HepG2 (cell line): ENCODE results near the gene TRPT1. TPM values are rescaled to one million over a fixed set of nuclear protein-coding genes. Genes with fewer than 3 reads are reported as not detected.

ENCODE experiments used
- AHR ChIP-seq: IDR thresholded peaks from 2 replicates; pipeline ENCODE4 v1.6.1; 2018; ENCODE audit warnings: missing genetic modification reagents, missing compliant biosample characterization
- EEA1 ChIP-seq: sonication (generic); formaldehyde crosslinking; IDR thresholded peaks from 2 replicates; pipeline ENCODE4 v1.5.1; 2020; ENCODE audit warnings: mild to moderate bottlenecking, missing genetic modification reagents, borderline replicate concordance
- FLYWCH1 ChIP-seq: sonication (generic); formaldehyde crosslinking; IDR thresholded peaks from 2 replicates; pipeline ENCODE4 v1.8.1; 2023; ENCODE audit warnings: mild to moderate bottlenecking, missing genetic modification reagents
- HDAC2 ChIP-seq: sonication (generic); formaldehyde crosslinking; IDR thresholded peaks from 2 replicates; pipeline ENCODE4 v1.4.0; 2020; ENCODE audit warnings: missing genetic modification reagents
- MTA3 ChIP-seq: sonication (generic); formaldehyde crosslinking; IDR thresholded peaks from 2 replicates; pipeline ENCODE4 v1.4.0; 2020; ENCODE audit warnings: missing genetic modification reagents
- NR2F6 ChIP-seq, 2 experiments: IDR thresholded peaks; 2 replicates each; pipeline ENCODE4 v1.6.1; 2016; ENCODE audit warnings: antibody characterized with exemption in 1 of 2, mild to moderate bottlenecking in 1 of 2
- SMAD3 ChIP-seq: sonication (generic); formaldehyde crosslinking; IDR thresholded peaks from 2 replicates; pipeline ENCODE4 v1.4.0; 2020; ENCODE audit warnings: missing genetic modification reagents
- TP53 ChIP-seq: sonication (generic); formaldehyde crosslinking; conservative IDR thresholded peaks from 2 replicates; pipeline ENCODE4 v1.4.0; 2020; ENCODE audit warnings: missing genetic modification reagents
- WIZ ChIP-seq: sonication (generic); formaldehyde crosslinking; IDR thresholded peaks from 2 replicates; pipeline ENCODE4 v1.5.1; 2020; ENCODE audit warnings: mild to moderate bottlenecking, missing genetic modification reagents
- ZKSCAN5 ChIP-seq: sonication (generic); formaldehyde crosslinking; IDR thresholded peaks from 2 replicates; pipeline ENCODE4 v1.5.1; 2020; ENCODE audit warnings: mild to moderate bottlenecking, missing genetic modification reagents
- ZNF3 ChIP-seq: IDR thresholded peaks from 2 replicates; pipeline ENCODE4 v1.7.0; 2017; ENCODE audit warnings: inconsistent platforms
- ZNF382 ChIP-seq: sonication (generic); formaldehyde crosslinking; IDR thresholded peaks from 2 replicates; pipeline ENCODE4 v1.5.0; 2020; ENCODE audit warnings: missing genetic modification reagents, mild to moderate bottlenecking, borderline replicate concordance
- ZNF431 ChIP-seq: sonication (generic); formaldehyde crosslinking; IDR thresholded peaks from 2 replicates; pipeline ENCODE4 v1.9.0; 2022; ENCODE audit warnings: missing genetic modification reagents, low read depth, mild to moderate bottlenecking, borderline replicate concordance
- ZNF546 ChIP-seq: sonication (generic); formaldehyde crosslinking; conservative IDR thresholded peaks from 2 replicates; pipeline ENCODE4 v1.8.1; 2023; ENCODE audit warnings: mild to moderate bottlenecking, missing genetic modification reagents
- ZNF780A ChIP-seq: sonication (generic); formaldehyde crosslinking; IDR thresholded peaks from 2 replicates; pipeline ENCODE4 v1.8.0; 2022; ENCODE audit warnings: mild to moderate bottlenecking, missing genetic modification reagents, moderate library complexity
- polyA plus RNA-seq, 8 experiments: library from polyadenylated mRNA; depleted of rRNA in 3 of 8; stranded (reverse) in 7 of 8; unstranded in 1 of 8; fragments of >200 nt; fragmentation: Illumina TruSeq in 4 of 8; extraction: Trizol in 4 of 8; gene quantifications; 2 replicates each; pipeline versions ENCODE4 v1.2.1 to v1.2.3, GENCODE V29; 2011 to 2016; ENCODE audit warnings: low read depth in 4 of 8, missing spikeins in 1 of 8, mixed read lengths in 1 of 8; ENCODE audit not compliant: insufficient read depth in 1 of 8
- total RNA-seq, 5 experiments: library from RNA; depleted of rRNA; stranded (reverse); fragments of >200 nt; fragmentation: Illumina TruSeq; extraction: Trizol; gene quantifications; 2 replicates each; pipeline ENCODE4 v1.2.3, GENCODE V29; 2016; ENCODE audit warnings: low read depth in 1 of 5
- TF ChIP-seq, protein P1 (sequence below): sonication (generic); formaldehyde crosslinking; IDR thresholded peaks from 2 replicates; pipeline ENCODE4 v1.4.0; 2020; ENCODE audit warnings: low read depth, missing genetic modification reagents
- TF ChIP-seq, protein P2 (sequence below): sonication (generic); formaldehyde crosslinking; IDR thresholded peaks from 2 replicates; pipeline ENCODE4 v1.4.0; 2020; ENCODE audit warnings: missing genetic modification reagents, mild to moderate bottlenecking, borderline replicate concordance
- TF ChIP-seq, protein P3 (sequence below): IDR thresholded peaks from 2 replicates; pipeline ENCODE4 v1.6.1; 2016; ENCODE audit warnings: missing biosample characterization, missing genetic modification reagents, low read depth
- TF ChIP-seq, protein P4 (sequence below): sonication (generic); formaldehyde crosslinking; conservative IDR thresholded peaks from 2 replicates; pipeline ENCODE4 v1.8.0; 2022; ENCODE audit warnings: missing genetic modification reagents
- TF ChIP-seq, protein P5 (sequence below): sonication (generic); formaldehyde crosslinking; IDR thresholded peaks from 2 replicates; pipeline ENCODE4 v1.8.1; 2023; ENCODE audit warnings: mild to moderate bottlenecking, inconsistent platforms, moderate library complexity, missing genetic modification reagents, borderline replicate concordance

TRPT1 gene
- total and polyA plus RNA-seq, 2 of the 13 experiments (the other 11 are each of a cell fraction or from before 2014, with no cell fraction given): 24.8 to 40.7 TPM

DNA sequence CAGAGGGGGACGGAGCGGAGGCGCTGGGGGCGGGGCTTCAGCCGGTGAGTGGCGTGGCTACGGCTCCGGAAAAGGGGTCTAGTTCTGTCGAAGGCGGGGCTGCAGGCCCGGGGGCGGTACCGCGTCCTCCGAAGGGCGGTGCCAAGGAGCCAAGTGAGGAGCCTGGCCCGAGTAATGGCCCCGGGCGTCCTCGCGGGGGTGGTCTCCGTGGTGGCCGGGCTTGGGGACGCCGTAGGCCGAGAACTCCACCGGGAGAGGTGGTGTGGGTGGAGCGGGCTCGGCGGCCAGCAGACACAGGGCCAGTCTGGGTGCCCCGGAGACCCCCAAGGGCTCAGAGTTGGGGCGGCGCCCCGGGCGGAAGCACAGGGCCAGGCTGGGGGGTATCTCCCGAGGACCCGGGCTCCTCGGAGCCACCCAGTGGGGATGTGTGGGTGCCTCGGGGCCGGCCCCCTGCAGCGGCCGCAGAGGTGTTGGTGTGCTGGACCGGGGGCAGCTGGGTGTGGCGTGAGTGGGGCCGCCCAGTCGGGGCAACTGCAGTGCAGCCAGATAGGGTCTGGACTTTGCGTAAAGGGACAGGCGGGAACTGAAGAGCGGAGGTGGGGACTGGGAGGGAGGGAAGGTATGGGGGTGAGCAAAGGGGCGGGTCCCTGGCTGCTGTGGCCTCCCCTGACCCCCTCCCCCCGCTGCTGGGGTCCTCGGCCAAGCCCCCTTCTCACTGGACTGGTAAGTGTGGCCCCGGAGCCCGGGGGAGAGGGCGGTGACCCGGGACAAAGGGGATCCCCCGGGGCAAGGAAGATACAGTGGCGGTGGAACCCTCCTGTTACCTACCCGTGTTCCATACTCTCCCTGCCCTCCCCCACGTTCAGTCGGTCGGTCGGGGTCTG is 15.7 kb upstream of the TRPT1 start (continued):
- TF ChIP-seq, protein P1, sequence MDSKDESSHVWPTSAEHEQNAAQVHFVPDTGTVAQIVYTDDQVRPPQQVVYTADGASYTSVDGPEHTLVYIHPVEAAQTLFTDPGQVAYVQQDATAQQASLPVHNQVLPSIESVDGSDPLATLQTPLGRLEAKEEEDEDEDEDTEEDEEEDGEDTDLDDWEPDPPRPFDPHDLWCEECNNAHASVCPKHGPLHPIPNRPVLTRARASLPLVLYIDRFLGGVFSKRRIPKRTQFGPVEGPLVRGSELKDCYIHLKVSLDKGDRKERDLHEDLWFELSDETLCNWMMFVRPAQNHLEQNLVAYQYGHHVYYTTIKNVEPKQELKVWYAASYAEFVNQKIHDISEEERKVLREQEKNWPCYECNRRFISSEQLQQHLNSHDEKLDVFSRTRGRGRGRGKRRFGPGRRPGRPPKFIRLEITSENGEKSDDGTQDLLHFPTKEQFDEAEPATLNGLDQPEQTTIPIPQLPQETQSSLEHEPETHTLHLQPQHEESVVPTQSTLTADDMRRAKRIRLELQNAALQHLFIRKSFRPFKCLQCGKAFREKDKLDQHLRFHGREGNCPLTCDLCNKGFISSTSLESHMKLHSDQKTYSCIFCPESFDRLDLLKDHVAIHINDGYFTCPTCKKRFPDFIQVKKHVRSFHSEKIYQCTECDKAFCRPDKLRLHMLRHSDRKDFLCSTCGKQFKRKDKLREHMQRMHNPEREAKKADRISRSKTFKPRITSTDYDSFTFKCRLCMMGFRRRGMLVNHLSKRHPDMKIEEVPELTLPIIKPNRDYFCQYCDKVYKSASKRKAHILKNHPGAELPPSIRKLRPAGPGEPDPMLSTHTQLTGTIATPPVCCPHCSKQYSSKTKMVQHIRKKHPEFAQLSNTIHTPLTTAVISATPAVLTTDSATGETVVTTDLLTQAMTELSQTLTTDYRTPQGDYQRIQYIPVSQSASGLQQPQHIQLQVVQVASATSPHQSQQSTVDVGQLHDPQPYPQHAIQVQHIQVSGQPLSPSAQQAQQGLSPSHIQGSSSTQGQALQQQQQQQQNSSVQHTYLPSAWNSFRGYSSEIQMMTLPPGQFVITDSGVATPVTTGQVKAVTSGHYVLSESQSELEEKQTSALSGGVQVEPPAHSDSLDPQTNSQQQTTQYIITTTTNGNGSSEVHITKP (CRISPR knock-in tag): no peak
- TF ChIP-seq, protein P2, sequence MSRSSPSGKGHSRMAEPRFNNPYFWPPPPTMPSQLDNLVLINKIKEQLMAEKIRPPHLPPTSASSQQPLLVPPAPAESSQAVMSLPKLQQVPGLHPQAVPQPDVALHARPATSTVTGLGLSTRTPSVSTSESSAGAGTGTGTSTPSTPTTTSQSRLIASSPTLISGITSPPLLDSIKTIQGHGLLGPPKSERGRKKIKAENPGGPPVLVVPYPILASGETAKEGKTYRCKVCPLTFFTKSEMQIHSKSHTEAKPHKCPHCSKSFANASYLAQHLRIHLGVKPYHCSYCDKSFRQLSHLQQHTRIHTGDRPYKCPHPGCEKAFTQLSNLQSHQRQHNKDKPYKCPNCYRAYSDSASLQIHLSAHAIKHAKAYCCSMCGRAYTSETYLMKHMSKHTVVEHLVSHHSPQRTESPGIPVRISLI (CRISPR knock-in tag): no peak
- TF ChIP-seq ZNF431 (no peak), EEA1 (CRISPR knock-in tag) (no peak), ZNF780A (no peak), NR2F6 (IDR thresholded peaks at IDR 0.05) (no peak), NR2F6 (CRISPR knock-in tag; IDR thresholded peaks at IDR 0.05) (no peak; the same call in 1 of the 2 replicates), ZNF546 (CRISPR knock-in tag) (no peak), MTA3 (CRISPR knock-in tag) (no peak), TP53 (CRISPR knock-in tag) (no peak), FLYWCH1 (CRISPR knock-in tag) (no peak), SMAD3 (CRISPR knock-in tag) (no peak), WIZ (CRISPR knock-in tag) (no peak), HDAC2 (no peak), ZNF3 (CRISPR knock-in tag) (no peak), ZNF382 (CRISPR knock-in tag) (no peak), ZKSCAN5 (CRISPR knock-in tag) (no peak), AHR (CRISPR knock-in tag) (no peak; the same call in none of the 2 replicates)
- TF ChIP-seq, protein P3, sequence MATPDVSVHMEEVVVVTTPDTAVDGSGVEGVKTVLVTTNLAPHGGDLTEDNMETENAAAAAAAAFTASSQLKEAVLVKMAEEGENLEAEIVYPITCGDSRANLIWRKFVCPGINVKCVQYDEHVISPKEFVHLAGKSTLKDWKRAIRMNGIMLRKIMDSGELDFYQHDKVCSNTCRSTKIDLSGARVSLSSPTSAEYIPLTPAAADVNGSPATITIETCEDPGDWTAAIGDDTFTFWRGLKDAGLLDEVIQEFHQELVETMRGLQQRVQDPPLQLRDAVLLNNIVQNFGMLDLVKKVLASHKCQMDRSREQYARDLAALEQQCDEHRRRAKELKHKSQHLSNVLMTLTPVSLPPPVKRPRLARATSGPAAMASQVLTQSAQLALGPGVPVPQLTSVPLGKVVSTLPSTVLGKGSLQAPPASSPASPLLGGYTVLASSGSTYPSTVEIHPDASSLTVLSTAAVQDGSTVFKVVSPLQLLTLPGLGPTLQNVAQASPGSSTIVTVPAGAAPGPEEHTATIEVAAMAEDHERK: no peak
- TF ChIP-seq, protein P4, sequence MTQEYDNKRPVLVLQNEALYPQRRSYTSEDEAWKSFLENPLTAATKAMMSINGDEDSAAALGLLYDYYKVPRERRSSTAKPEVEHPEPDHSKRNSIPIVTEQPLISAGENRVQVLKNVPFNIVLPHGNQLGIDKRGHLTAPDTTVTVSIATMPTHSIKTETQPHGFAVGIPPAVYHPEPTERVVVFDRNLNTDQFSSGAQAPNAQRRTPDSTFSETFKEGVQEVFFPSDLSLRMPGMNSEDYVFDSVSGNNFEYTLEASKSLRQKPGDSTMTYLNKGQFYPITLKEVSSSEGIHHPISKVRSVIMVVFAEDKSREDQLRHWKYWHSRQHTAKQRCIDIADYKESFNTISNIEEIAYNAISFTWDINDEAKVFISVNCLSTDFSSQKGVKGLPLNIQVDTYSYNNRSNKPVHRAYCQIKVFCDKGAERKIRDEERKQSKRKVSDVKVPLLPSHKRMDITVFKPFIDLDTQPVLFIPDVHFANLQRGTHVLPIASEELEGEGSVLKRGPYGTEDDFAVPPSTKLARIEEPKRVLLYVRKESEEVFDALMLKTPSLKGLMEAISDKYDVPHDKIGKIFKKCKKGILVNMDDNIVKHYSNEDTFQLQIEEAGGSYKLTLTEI (CRISPR knock-in tag): no peak
- TF ChIP-seq, protein P5, sequence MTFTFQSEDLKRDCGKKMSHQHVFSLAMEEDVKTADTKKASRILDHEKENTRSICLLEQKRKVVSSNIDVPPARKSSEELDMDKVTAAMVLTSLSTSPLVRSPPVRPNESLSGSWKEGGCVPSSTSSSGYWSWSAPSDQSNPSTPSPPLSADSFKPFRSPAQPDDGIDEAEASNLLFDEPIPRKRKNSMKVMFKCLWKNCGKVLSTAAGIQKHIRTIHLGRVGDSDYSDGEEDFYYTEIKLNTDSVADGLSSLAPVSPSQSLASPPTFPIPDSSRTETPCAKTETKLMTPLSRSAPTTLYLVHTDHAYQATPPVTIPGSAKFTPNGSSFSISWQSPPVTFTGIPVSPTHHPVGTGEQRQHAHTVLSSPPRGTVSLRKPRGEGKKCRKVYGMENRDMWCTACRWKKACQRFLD (CRISPR knock-in tag): no peak
